SH-SY5Y (cell line): ENCODE data around the gene TMEM87A.

Experiments
- GATA2 ChIP-seq: IDR thresholded peaks from 2 replicates; pipeline ENCODE4 v1.6.1; 2011; ENCODE audit warnings: mild to moderate bottlenecking, low read depth, low read length
- GATA3 ChIP-seq: IDR thresholded peaks from 2 replicates; pipeline ENCODE4 v1.6.1; 2011; ENCODE audit warnings: low read depth, mild to moderate bottlenecking, low read length, moderate library complexity

GRCh38 chr15:42172475-42172874 lies 100.8 kb downstream of the TMEM87A start:
- TF ChIP-seq GATA2 (no peak), GATA3 (no peak)
